GM12864 (cell line): ENCODE data around the gene MIF.
"Not testable (repeated sequence)": the region's sequence is repeated elsewhere in the genome, so short reads cannot be mapped to it uniquely, and the experiment has no call there.

Experiments used
- DNase-seq: peaks from one replicate; pipeline ENCODE4 v3.0.0-alpha.2; 2011; ENCODE audit warnings: low read depth
- H3K4me3 ChIP-seq: 2 replicates; pipeline ENCODE4 v1.5.1; 2011; ENCODE audit warnings: mild to moderate bottlenecking, low read depth, low read length, control low read depth
- TF ChIP-seq, protein P1 (sequence below): IDR thresholded peaks from 2 replicates; pipeline ENCODE4 v1.5.1; 2011; ENCODE audit warnings: low read depth, mild to moderate bottlenecking, moderate library complexity, low read length, control low read depth, inconsistent platforms; ENCODE audit errors: missing control alignments

Gene MIF

DNA sequence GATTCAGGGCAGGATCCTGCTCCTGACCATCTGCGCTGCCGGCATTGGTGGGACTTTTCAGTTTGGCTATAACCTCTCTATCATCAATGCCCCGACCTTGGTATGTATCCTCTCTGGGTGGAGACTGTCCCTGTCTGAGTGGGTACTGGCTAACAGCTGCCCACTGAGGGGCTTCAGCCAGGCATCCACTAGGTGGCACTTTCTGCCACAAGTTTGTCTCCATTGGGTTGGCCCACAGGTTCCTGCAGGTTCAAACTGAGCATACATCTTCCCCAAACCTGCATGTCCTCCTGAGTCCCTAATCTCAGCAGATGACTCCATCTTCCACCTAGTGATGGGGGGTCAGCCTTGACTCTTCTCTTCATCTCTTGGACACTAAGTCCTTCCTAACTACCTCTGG, 32.1 kb upstream of the MIF start:
- TF ChIP-seq, protein P1, sequence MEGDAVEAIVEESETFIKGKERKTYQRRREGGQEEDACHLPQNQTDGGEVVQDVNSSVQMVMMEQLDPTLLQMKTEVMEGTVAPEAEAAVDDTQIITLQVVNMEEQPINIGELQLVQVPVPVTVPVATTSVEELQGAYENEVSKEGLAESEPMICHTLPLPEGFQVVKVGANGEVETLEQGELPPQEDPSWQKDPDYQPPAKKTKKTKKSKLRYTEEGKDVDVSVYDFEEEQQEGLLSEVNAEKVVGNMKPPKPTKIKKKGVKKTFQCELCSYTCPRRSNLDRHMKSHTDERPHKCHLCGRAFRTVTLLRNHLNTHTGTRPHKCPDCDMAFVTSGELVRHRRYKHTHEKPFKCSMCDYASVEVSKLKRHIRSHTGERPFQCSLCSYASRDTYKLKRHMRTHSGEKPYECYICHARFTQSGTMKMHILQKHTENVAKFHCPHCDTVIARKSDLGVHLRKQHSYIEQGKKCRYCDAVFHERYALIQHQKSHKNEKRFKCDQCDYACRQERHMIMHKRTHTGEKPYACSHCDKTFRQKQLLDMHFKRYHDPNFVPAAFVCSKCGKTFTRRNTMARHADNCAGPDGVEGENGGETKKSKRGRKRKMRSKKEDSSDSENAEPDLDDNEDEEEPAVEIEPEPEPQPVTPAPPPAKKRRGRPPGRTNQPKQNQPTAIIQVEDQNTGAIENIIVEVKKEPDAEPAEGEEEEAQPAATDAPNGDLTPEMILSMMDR, result peak; percentile 78
- H3K4me3 ChIP-seq, result no peak overlapping the region

DNA sequence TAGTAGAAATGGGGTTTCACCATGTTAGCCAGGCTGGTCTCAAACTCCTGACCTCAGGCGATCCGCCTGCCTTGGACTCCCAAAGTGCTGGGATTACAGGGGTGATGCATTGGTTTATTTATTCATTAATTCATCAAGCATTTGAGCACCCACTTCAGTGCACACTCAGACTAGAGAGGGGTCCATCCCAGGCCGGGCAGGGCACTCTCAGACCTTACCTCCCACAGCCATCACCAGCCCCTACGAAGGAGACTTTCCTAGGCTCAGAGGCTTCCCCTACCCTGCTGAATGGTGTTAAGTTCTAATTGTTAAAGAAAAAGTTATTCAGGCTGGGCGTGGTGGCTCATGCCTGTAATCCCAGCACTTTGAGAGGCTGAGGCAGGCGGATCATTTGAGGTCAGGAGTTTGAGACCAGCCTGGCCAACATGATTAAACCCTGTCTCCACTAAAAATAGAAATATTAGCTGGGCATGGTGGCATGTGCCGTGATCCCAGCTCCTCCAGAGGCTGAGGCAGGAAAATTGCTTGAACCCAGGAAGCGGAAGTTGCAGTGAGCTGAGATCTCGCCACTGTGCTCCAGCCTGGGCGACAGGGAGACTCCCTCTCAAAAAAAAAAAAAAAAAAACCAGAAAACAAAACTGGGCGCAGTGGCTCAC, 29.6 kb upstream of the MIF start:
- DNase-seq, H3K4me3 ChIP-seq: not testable (repeated sequence)

More for the DNA sequence above, 32.1 kb upstream of the MIF start:
- DNase-seq, result no peak

DNA sequence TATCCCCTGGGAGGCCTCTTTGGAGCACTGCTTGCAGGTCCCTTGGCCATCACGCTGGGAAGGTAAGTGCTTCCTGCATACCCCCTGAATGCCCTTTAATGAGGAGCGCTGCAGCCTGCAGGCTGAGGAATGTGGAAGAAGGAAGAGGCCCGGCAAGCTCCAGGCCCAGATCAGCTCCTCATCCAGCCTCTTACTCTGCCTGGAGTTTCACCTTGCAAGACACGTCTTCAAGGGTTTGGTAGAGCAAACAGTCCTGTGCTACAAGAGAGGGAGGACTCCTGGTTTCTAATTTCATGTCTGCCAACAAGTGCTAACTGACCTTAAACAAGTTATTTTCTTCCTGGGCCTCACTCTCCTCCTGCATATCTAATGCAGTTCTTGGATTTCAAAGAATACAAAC, 25.6 kb upstream of the MIF start:
- H3K4me3 ChIP-seq, result no peak overlapping the region
- TF ChIP-seq, protein P1, result no peak
- no peak for DNase-seq

DNA sequence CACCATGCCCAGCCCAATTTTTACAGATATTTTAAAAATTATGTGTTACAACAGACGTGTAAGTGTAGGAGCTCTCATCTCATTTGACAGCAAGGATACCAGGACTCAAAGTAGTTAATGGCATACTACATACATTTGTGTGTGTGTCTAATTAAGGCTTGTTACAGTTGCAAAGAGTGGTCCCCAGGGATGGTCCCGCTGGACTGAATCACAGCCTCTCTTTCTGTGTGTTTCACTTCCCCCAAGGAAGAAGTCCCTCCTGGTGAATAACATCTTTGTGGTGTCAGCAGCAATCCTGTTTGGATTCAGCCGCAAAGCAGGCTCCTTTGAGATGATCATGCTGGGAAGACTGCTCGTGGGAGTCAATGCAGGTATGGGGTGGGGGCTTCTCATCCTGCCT, 19.3 kb upstream of the MIF start:
- DNase-seq, result no peak
- TF ChIP-seq, protein P1, result no peak

DNA sequence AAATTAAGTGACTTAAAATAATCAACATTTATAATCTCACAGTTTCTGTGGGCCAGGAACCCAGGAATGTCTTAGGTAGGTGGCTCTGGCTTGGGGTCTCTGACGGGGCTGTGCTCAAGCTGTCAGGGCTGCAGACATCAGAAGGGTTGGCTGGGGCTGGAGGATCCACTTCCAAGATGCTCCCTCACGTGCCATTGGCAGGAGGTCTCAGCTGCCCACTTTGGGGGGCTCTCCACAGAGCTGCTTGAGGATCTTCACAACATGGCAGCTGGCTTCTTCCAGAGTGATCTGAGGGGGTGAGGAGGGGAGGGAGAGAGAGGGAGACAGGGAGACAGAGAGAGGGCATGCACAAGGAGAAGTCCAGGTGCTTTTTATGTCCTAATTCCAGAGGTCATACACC, 18.4 kb upstream of the MIF start:
- TF ChIP-seq, protein P1, result no peak
- H3K4me3 ChIP-seq, result no peak overlapping the region
- no peak for DNase-seq

More for the DNA sequence above, 19.3 kb upstream of the MIF start:
- no peak overlapping the region for H3K4me3 ChIP-seq

DNA sequence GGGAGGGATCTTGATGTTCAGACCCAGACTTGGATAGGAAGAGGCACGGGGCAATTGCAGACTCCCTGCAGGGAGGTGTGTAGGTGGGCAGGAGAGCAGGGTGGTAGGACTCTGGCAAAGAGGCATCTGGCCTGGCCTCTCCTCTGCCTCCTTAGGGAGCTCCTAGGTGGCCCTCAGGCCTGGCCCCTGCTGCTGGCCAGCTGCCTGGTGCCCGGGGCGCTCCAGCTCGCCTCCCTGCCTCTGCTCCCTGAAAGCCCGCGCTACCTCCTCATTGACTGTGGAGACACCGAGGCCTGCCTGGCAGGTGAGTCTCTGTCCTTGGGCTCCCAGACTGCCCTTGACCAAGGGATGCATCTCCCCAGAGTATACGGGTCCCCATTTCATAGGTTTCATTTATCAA, 16.6 kb upstream of the MIF start:
- DNase-seq, result no peak
- TF ChIP-seq, protein P1, result no peak
- H3K4me3 ChIP-seq, result no peak overlapping the region

DNA sequence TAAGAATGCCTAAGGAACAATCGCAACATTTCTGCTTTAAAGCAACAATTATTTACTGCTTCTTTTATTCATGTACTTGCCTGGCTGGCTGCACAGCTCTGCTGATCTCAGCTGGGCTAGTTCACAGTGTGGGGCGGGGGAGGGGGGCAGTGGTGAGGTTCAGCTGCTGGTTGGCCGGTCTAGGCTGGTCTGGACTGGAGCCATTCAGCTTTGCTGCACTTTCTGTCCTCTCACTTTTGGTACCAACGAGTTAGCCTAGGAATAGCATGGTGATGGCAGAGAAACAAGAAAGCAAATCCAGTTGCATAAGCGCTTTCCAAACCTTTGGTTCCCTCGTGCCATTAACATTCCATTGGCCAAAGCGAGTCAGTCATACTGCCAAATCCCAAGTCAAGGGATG, 16.0 kb upstream of the MIF start:
- H3K4me3 ChIP-seq, result no peak overlapping the region
- DNase-seq, result no peak
- TF ChIP-seq, protein P1, result no peak
